K562 (cell line): ENCODE data around the gene FXYD3.

Source experiments
- CBX2 ChIP-seq: fragments of 200-600 bp; sonication (generic); IDR thresholded peaks from one replicate; pipeline ENCODE4 v1.6.1; 2012; ENCODE audit warnings: mild to moderate bottlenecking, low read length, inconsistent platforms; ENCODE audit not compliant: insufficient read depth, poor library complexity, severe bottlenecking
- RCOR1 ChIP-seq, 2 experiments: IDR thresholded peaks; 2 replicates each; pipeline ENCODE4 v1.6.1; 2012; ENCODE audit warnings: low read depth in 2 of 2, low read length in 2 of 2, borderline replicate concordance in 1 of 2, improper control_type of control experiment in 1 of 2
- ZNF124 ChIP-seq: sonication (generic); formaldehyde crosslinking; IDR thresholded peaks from 2 replicates; pipeline ENCODE4 v1.8.1; 2022; ENCODE audit warnings: missing genetic modification reagents

GRCh38 chr19:35066121-35066520 lies 49.5 kb upstream of the FXYD3 start:
- no peak for TF ChIP-seq ZNF124 (CRISPR knock-in tag)
- no peak for TF ChIP-seq RCOR1 (IDR thresholded peaks at IDR 0.05; ENCODE audit: borderline replicate concordance in 1 of 2, low read depth in 2 of 2, low read length in 2 of 2)
- no peak for TF ChIP-seq CBX2
